Mammary epithelial cell (primary cell): ENCODE data around the gene NPIPB8.
"Not testable (repeated sequence)": the region's sequence is repeated elsewhere in the genome, so short reads cannot be mapped to it uniquely, and the experiment has no call there.

ENCODE experiments used
- CTCF ChIP-seq, 2 donors: IDR thresholded peaks in 1 of 2; conservative IDR thresholded peaks in 1 of 2; 2 replicates each; pipeline ENCODE4 v1.5.1; 2011 to 2012; ENCODE audit warnings: inconsistent platforms in 2 of 2, low read length in 2 of 2, mild to moderate bottlenecking in 2 of 2, control low read depth in 1 of 2, low read depth in 1 of 2; ENCODE audit not compliant: insufficient read depth in 1 of 2; ENCODE audit errors: extremely low read depth in 1 of 2
- EZH2 ChIP-seq: IDR thresholded peaks from 2 replicates; pipeline ENCODE4 v1.6.1; 2012; ENCODE audit warnings: low read length, inconsistent platforms, borderline replicate concordance

DNA sequence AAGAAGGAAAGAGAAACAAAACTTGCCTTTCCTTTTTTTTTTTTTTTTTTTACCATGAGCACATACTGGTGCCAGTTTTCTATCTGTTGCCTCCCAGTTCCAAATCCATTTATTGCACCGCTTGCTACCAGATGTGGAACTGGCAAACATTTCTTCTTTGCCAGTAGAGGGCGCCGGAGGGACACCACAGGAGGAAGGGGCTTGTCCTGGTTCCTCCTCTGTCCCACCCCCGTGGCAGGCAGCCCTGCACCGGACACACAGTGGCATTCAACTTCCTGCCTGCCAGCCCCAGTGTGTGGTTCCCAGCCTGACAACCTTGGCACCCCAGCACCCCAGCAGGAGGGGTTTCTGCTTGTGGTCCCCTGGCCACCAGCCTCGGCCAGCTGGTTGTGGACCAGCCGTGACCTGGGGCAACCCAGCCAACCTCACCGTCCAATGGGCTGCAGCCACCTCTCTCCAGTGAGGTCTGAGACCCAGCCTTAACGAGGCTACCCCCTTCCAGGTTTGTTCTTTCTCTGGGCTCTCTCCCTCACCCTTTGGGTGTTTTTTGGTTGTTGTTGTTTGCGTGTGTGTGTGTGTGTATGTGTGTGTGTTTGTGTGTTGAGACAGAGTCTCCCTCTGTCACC, 50.6 kb downstream of the NPIPB8 start:
- TF ChIP-seq CTCF (conservative IDR thresholded peaks at IDR 0.05 in 1 of 2, IDR thresholded peaks at IDR 0.05 in 1 of 2; ENCODE audit: extremely low read depth in 1 of 2, insufficient read depth in 1 of 2, low read depth in 1 of 2, low read length in 2 of 2); EZH2: not testable (repeated sequence)
